ENCODE data around the gene CBX7.

CBX7 gene

GRCh38 chr22:39091126-39092081 is 61.1 kb downstream of the CBX7 start:
- no peak for DNase-seq (ENCODE audit: low read depth in 2 of 2)

- no peak for DNase-seq (ENCODE audit: low read depth in 2 of 2)
Measured at GRCh38 chr22:39090426-39091064, 61.9 kb downstream of the CBX7 start.

- no peak for DNase-seq (ENCODE audit: low read depth in 2 of 2)
Measured at GRCh38 chr22:39089928-39090327, 62.6 kb downstream of the CBX7 start.

GRCh38 chr22:39088685-39089032 is 63.8 kb downstream of the CBX7 start:
- DNase-seq (ENCODE audit: low read depth in 2 of 2): no peak

- DNase-seq (ENCODE audit: low read depth in 2 of 2): no peak
Measured at GRCh38 chr22:39087881-39088684, 64.4 kb downstream of the CBX7 start.

- DNase-seq (ENCODE audit: low read depth in 2 of 2): no peak
Measured at GRCh38 chr22:39087098-39087497, 65.4 kb downstream of the CBX7 start.

GRCh38 chr22:39084666-39085065 is 67.8 kb downstream of the CBX7 start:
- no peak for DNase-seq (ENCODE audit: low read depth in 2 of 2)

GRCh38 chr22:39083212-39084165 is 69.0 kb downstream of the CBX7 start:
- no peak for DNase-seq (ENCODE audit: low read depth in 2 of 2)

GRCh38 chr22:39081598-39081997 is 70.9 kb downstream of the CBX7 start:
- no peak for DNase-seq (ENCODE audit: low read depth in 2 of 2)

GRCh38 chr22:39081016-39081415 is 71.5 kb downstream of the CBX7 start:
- DNase-seq (ENCODE audit: low read depth in 2 of 2): no peak

All from fibroblast of skin of left biceps (primary cell).